Endothelial cell (in vitro differentiated cells): ENCODE data around the gene RPH3AL. TPM values are rescaled to one million over a fixed set of nuclear protein-coding genes. Genes with fewer than 3 reads are reported as not detected.

ENCODE experiments used
- DNase-seq: peaks from one replicate; pipeline ENCODE4 v3.0.0; 2021; ENCODE audit warnings: low spot score
- H3K27ac Mint-ChIP-seq: one replicate; pipeline ENCODE4 v1.8.0; 2021; ENCODE audit warnings: mixed read lengths, inconsistent platforms; ENCODE audit not compliant: unreplicated experiment
- H3K27me3 Mint-ChIP-seq: one replicate; pipeline ENCODE4 v1.8.0; 2021; ENCODE audit warnings: mild to moderate bottlenecking, moderate library complexity, mixed read lengths, inconsistent platforms; ENCODE audit not compliant: unreplicated experiment
- H3K36me3 Mint-ChIP-seq: one replicate; pipeline ENCODE4 v1.8.0; 2021; ENCODE audit warnings: mild to moderate bottlenecking, low read depth, mixed read lengths, inconsistent platforms; ENCODE audit not compliant: unreplicated experiment
- H3K4me1 Mint-ChIP-seq: one replicate; pipeline ENCODE4 v1.8.0; 2021; ENCODE audit warnings: mild to moderate bottlenecking, mixed read lengths, inconsistent platforms; ENCODE audit not compliant: unreplicated experiment
- H3K4me3 Mint-ChIP-seq: one replicate; pipeline ENCODE4 v1.8.0; 2021; ENCODE audit warnings: mild to moderate bottlenecking, mixed read lengths, inconsistent platforms; ENCODE audit not compliant: unreplicated experiment
- H3K9me3 Mint-ChIP-seq: one replicate; pipeline ENCODE4 v1.8.0; 2021; ENCODE audit warnings: mixed read lengths, inconsistent platforms; ENCODE audit not compliant: unreplicated experiment
- CTCF ChIP-seq: fragments of 200-600 bp; sonication (generic); IDR thresholded peaks from one replicate; pipeline ENCODE4 v1.5.0; 2021; ENCODE audit warnings: antibody characterized with exemption; ENCODE audit not compliant: unreplicated experiment
- total RNA-seq: library from RNA; stranded (reverse); fragmentation: NEBNext Ultra II Directional; extraction: Animal tissue kit (Norgen Biotek cat#: 25700); gene quantifications from one replicate; pipeline ENCODE4 v1.2.1, GENCODE V29; 2021; ENCODE audit not compliant: unreplicated experiment

The RPH3AL gene
- total RNA-seq, 1 donor from 2014 or later, result 3.4 TPM

GRCh38 chr17:300881-301280 lies 51.7 kb downstream of the RPH3AL start:
- H3K4me3 Mint-ChIP-seq, result no peak overlapping the region
- no peaks in the 10 kb centered on the region for H3K9me3 Mint-ChIP-seq
- peaks cover 13% of the 10 kb centered on the region for H3K27me3 Mint-ChIP-seq
- TF ChIP-seq CTCF, result no peak
- no peaks in the 10 kb centered on the region for H3K36me3 Mint-ChIP-seq
- H3K4me1 Mint-ChIP-seq, result no peaks in the 10 kb centered on the region
- no peak overlapping the region for H3K27ac Mint-ChIP-seq
- DNase-seq, result no peak

GRCh38 chr17:299546-299945 lies 53.1 kb downstream of the RPH3AL start:
- no peak overlapping the region for H3K4me3 Mint-ChIP-seq
- H3K9me3 Mint-ChIP-seq, result no peaks in the 10 kb centered on the region
- no peak for DNase-seq
- no peaks in the 10 kb centered on the region for H3K4me1 Mint-ChIP-seq
- TF ChIP-seq CTCF, result no peak
- H3K27me3 Mint-ChIP-seq, result peaks cover 13% of the 10 kb centered on the region
- H3K36me3 Mint-ChIP-seq, result no peaks in the 10 kb centered on the region
- no peak overlapping the region for H3K27ac Mint-ChIP-seq

GRCh38 chr17:298791-299450 lies 53.7 kb downstream of the RPH3AL start:
- DNase-seq, result no peak
- Mint-ChIP-seq H3K4me1 (no peaks in the 10 kb centered on the region), H3K27me3 (peaks cover 11% of the 10 kb centered on the region), H3K27ac (no peak overlapping the region), H3K4me3 (no peak overlapping the region), H3K36me3 (no peaks in the 10 kb centered on the region), H3K9me3 (no peaks in the 10 kb centered on the region)
- TF ChIP-seq CTCF, result no peak

- Mint-ChIP-seq H3K27ac (no peak overlapping the region), H3K27me3 (peaks cover 14% of the 10 kb centered on the region), H3K9me3 (no peaks in the 10 kb centered on the region), H3K4me3 (no peak overlapping the region), H3K36me3 (no peaks in the 10 kb centered on the region), H3K4me1 (no peaks in the 10 kb centered on the region)
- no peak for DNase-seq
- TF ChIP-seq CTCF, result no peak
Measured at GRCh38 chr17:297758-298157, 54.8 kb downstream of the RPH3AL start.

GRCh38 chr17:296906-297690 lies 55.5 kb downstream of the RPH3AL start:
- Mint-ChIP-seq H3K36me3 (no peaks in the 10 kb centered on the region), H3K9me3 (no peaks in the 10 kb centered on the region), H3K27me3 (peaks cover 14% of the 10 kb centered on the region), H3K4me1 (no peaks in the 10 kb centered on the region), H3K27ac (no peak overlapping the region), H3K4me3 (no peak overlapping the region)
- DNase-seq, result no peak
- TF ChIP-seq CTCF, result no peak
